ENCODE data around the gene PADI4. TPM values are rescaled to one million over a fixed set of nuclear protein-coding genes. Genes with fewer than 3 reads are reported as not detected.

Gene PADI4
- total RNA-seq, 1 donor from 2014 or later = not detected

GRCh38 chr1:17375651-17376050 lies 67.7 kb downstream of the PADI4 start:
- H3K4me3 ChIP-seq (ENCODE audit: low read depth, low read length) = no peak overlapping the region
- TF ChIP-seq CTCF (conservative IDR thresholded peaks at IDR 0.05; ENCODE audit: low read depth, low read length) = no peak
- DNase-seq (ENCODE audit: low read depth) = no peak

GRCh38 chr1:17377325-17377953 lies 69.4 kb downstream of the PADI4 start:
- DNase-seq (ENCODE audit: low read depth) = no peak
- H3K4me3 ChIP-seq (ENCODE audit: low read depth, low read length) = no peak overlapping the region
- TF ChIP-seq CTCF (conservative IDR thresholded peaks at IDR 0.05; ENCODE audit: low read depth, low read length) = no peak

GRCh38 chr1:17381161-17381560 lies 73.2 kb downstream of the PADI4 start:
- no peak for TF ChIP-seq CTCF (conservative IDR thresholded peaks at IDR 0.05; ENCODE audit: low read depth, low read length)
- no peak for DNase-seq (ENCODE audit: low read depth)
- no peak overlapping the region for H3K4me3 ChIP-seq (ENCODE audit: low read depth, low read length)

- H3K4me3 ChIP-seq (ENCODE audit: low read depth, low read length) = no peak overlapping the region
- DNase-seq (ENCODE audit: low read depth) = no peak
- TF ChIP-seq CTCF (conservative IDR thresholded peaks at IDR 0.05; ENCODE audit: low read depth, low read length) = no peak
These were observed 84.3 kb downstream of the PADI4 start for GRCh38 chr1:17392199-17392740.

GRCh38 chr1:17393230-17393629 lies 85.2 kb downstream of the PADI4 start:
- H3K4me3 ChIP-seq (ENCODE audit: low read depth, low read length) = no peak overlapping the region
- TF ChIP-seq CTCF (conservative IDR thresholded peaks at IDR 0.05; ENCODE audit: low read depth, low read length) = no peak
- DNase-seq (ENCODE audit: low read depth) = no peak

GRCh38 chr1:17397910-17398695 lies 90.1 kb downstream of the PADI4 start:
- no peak overlapping the region for H3K4me3 ChIP-seq (ENCODE audit: low read depth, low read length)
- DNase-seq (ENCODE audit: low read depth) = no peak
- no peak for TF ChIP-seq CTCF (conservative IDR thresholded peaks at IDR 0.05; ENCODE audit: low read depth, low read length)
